HEK293 (cell line): ENCODE data around the gene RNF138.

Source experiments
- MYNN ChIP-seq: fragments of 450-650 bp; formaldehyde crosslinking; IDR thresholded peaks from 2 replicates; pipeline ENCODE4 v1.5.1; 2016; ENCODE audit warnings: missing biosample characterization, missing genetic modification characterization, borderline replicate concordance
- SP2 ChIP-seq: fragments of 450-650 bp; formaldehyde crosslinking; IDR thresholded peaks from 2 replicates; pipeline ENCODE4 v1.5.1; 2016; ENCODE audit warnings: missing biosample characterization, missing genetic modification characterization
- ZBTB8A ChIP-seq: fragments of 450-650 bp; formaldehyde crosslinking; IDR thresholded peaks from 2 replicates; pipeline ENCODE4 v1.5.1; 2016; ENCODE audit warnings: missing biosample characterization, missing genetic modification characterization
- ZNF274 ChIP-seq, 2 experiments: fragments of 200-500 bp in 1 of 2; fragments of 450-650 bp in 1 of 2; sonication (Bioruptor generic) in 1 of 2; formaldehyde crosslinking in 1 of 2; IDR thresholded peaks; 2 replicates each; pipeline versions ENCODE4 v1.5.1 to v1.6.1; 2014 to 2016; ENCODE audit warnings: borderline replicate concordance in 1 of 2, inconsistent platforms in 1 of 2, low read length in 1 of 2, missing biosample characterization in 1 of 2, missing genetic modification characterization in 1 of 2
- ZNF747 ChIP-seq: fragments of 450-650 bp; formaldehyde crosslinking; IDR thresholded peaks from 2 replicates; pipeline ENCODE4 v1.5.1; 2016; ENCODE audit warnings: missing biosample characterization, missing genetic modification characterization
- TF ChIP-seq, protein P1 (sequence below): fragments of 450-650 bp; formaldehyde crosslinking; IDR thresholded peaks from 2 replicates; pipeline ENCODE4 v1.5.1; 2016; ENCODE audit warnings: missing biosample characterization, missing genetic modification characterization

DNA sequence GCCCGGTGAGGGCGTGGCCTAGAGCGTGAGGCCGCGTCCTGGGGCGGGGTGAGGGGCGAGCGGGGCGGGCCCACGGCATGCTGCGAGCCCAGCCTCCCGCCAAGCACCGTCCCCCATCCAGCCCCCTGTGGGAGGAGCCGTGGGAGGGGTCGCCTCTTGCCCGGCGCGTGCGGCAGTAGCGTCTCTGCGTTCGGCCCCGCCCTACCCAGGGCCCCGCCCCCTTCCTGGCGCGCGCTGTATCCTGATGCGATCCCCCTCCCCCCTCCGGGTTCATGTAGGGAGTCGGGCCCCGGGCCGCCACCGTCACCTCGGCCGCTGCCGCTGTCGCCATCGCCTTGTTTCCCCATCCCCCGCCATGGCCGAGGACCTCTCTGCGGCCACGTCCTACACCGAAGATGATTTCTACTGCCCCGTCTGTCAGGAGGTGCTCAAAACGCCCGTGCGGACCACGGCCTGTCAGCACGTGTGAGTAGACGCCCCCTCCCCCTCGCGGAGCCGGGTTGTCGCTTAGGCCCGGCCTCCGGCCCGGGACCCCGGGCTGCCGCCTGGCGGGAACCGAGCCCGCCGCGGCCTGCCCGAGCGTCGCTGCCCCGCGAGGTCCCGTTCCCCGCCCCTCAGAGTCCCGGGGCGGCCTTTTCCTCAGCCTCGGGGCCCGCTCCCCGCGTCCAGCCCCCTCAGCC, 888 bp downstream of the RNF138 start:
- TF ChIP-seq MYNN (tag by site-specific recombination) (no peak), ZNF274 (IDR thresholded peaks at IDR 0.05; ENCODE audit: low read length) (no peak), ZNF274 (tag by site-specific recombination; IDR thresholded peaks at IDR 0.05; ENCODE audit: borderline replicate concordance) (no peak), ZBTB8A (tag by site-specific recombination) (no peak), ZNF747 (tag by site-specific recombination) (no peak), SP2 (tag by site-specific recombination) (peak; percentile 74)
- TF ChIP-seq, protein P1, sequence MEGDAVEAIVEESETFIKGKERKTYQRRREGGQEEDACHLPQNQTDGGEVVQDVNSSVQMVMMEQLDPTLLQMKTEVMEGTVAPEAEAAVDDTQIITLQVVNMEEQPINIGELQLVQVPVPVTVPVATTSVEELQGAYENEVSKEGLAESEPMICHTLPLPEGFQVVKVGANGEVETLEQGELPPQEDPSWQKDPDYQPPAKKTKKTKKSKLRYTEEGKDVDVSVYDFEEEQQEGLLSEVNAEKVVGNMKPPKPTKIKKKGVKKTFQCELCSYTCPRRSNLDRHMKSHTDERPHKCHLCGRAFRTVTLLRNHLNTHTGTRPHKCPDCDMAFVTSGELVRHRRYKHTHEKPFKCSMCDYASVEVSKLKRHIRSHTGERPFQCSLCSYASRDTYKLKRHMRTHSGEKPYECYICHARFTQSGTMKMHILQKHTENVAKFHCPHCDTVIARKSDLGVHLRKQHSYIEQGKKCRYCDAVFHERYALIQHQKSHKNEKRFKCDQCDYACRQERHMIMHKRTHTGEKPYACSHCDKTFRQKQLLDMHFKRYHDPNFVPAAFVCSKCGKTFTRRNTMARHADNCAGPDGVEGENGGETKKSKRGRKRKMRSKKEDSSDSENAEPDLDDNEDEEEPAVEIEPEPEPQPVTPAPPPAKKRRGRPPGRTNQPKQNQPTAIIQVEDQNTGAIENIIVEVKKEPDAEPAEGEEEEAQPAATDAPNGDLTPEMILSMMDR (tag by site-specific recombination) = no peak; the same call in 1 of the 2 replicates
